Measurements from ENCODE around the gene AFF1. TPM values are rescaled to one million over a fixed set of nuclear protein-coding genes. Genes with fewer than 3 reads are reported as not detected.
"Not testable (repeated sequence)": the region's sequence is repeated elsewhere in the genome, so short reads cannot be mapped to it uniquely, and the experiment has no call there.

The AFF1 gene
- total RNA-seq, 1 donor from 2014 or later, result 58.2 TPM

DNA sequence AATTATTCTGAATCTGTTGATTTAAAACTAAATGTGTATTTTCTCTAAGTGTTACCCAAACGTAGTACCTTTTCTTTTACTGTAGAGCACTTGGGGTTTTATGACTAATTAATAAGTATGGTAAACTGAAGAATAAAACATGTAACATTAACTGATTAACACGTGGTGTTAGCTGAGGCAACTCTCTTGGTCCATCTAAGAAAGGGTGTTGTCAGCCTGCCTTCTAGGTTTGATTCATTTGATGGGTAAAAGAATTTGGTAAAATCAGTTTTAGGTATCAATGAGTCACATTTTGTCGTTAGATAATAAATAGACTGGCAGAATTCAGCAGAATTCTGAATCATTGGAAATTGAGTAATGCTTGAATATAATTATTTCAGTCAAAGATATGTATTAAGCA lies 99.7 kb downstream of the AFF1 start:
- H3K4me1 ChIP-seq (ENCODE audit: insufficient read depth, low read length), result peaks cover 45% of the 10 kb centered on the region
- FAIRE-seq (peak; percentile 9), DNase-seq (ENCODE audit: low read depth) (no peak)
- H3K36me3 ChIP-seq (ENCODE audit: insufficient read depth, low read length), result no peaks in the 10 kb centered on the region
- Mint-ChIP-seq H3K4me3 (ENCODE audit: unreplicated experiment) (no peak overlapping the region), H3K4me1 (ENCODE audit: low read depth, unreplicated experiment) (peaks cover 39% of the 10 kb centered on the region), H3K27ac (ENCODE audit: unreplicated experiment) (peak overlapping the region; percentile 21), H3K36me3 (ENCODE audit: low read depth, unreplicated experiment) (no peaks in the 10 kb centered on the region), H3K9me3 (ENCODE audit: unreplicated experiment) (no peaks in the 10 kb centered on the region), H3K27me3 (ENCODE audit: low read depth, unreplicated experiment) (no peaks in the 10 kb centered on the region)
- TF ChIP-seq, protein P1, sequence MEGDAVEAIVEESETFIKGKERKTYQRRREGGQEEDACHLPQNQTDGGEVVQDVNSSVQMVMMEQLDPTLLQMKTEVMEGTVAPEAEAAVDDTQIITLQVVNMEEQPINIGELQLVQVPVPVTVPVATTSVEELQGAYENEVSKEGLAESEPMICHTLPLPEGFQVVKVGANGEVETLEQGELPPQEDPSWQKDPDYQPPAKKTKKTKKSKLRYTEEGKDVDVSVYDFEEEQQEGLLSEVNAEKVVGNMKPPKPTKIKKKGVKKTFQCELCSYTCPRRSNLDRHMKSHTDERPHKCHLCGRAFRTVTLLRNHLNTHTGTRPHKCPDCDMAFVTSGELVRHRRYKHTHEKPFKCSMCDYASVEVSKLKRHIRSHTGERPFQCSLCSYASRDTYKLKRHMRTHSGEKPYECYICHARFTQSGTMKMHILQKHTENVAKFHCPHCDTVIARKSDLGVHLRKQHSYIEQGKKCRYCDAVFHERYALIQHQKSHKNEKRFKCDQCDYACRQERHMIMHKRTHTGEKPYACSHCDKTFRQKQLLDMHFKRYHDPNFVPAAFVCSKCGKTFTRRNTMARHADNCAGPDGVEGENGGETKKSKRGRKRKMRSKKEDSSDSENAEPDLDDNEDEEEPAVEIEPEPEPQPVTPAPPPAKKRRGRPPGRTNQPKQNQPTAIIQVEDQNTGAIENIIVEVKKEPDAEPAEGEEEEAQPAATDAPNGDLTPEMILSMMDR (IDR thresholded peaks at IDR 0.05; ENCODE audit: insufficient read depth, low read depth, low read length), result no peak
- TF ChIP-seq EZH2 (IDR thresholded peaks at IDR 0.05; ENCODE audit: insufficient read depth, low read length), result no peak
- no peak overlapping the region for H2AFZ ChIP-seq (ENCODE audit: low read depth, low read length)
- H3K4me3 ChIP-seq (ENCODE audit: insufficient read depth, low read depth, low read length), result no peak overlapping the region
- no peak overlapping the region for H3K27ac ChIP-seq (ENCODE audit: low read depth, low read length)
- no peak overlapping the region for H3K9ac ChIP-seq (ENCODE audit: low read length)
- H3K27me3 ChIP-seq (ENCODE audit: insufficient read depth, low read length), result no peaks in the 10 kb centered on the region
- peaks cover 79% of the 10 kb centered on the region for H4K20me1 ChIP-seq (ENCODE audit: insufficient read depth, low read length)
- H3K79me2 ChIP-seq (ENCODE audit: insufficient read depth, low read length), result peaks cover 77% of the 10 kb centered on the region
- H3K4me2 ChIP-seq (ENCODE audit: low read length), result no peak overlapping the region
- no peaks in the 10 kb centered on the region for H3K9me3 ChIP-seq (ENCODE audit: insufficient read depth, low read depth, low read length)

DNA sequence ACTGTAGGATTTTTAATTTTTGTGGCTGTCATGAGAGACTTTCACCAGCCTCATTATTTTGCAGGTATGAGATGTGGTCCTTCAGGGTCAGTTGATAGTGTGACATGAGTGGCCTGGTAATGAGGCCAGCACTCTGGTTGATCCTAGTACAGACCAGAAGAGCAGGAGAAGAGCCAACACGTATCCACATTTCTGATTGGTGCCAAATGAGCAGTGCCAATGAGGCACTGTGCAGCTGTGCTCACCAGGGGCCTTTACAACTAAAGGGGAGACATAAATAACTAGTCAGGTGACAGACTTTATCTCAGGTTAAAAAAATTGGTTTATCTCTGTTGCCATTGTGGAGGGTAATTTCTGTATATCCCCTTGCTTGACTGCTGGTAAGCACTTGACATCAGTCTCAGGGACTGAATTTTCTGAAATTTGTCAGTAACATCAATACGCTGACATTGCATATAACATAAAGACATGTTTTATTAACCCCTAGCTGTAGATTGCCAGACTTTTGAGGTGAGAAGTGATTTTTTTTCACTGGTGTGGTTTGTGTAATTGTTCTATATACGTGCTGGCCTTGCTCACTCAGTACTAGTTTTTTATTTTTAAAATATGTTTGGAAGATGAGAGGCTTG lies 101.2 kb downstream of the AFF1 start:
- H3K27me3 Mint-ChIP-seq (ENCODE audit: low read depth, unreplicated experiment), result no peaks in the 10 kb centered on the region
- no peak overlapping the region for H3K27ac ChIP-seq (ENCODE audit: low read depth, low read length)
- peak overlapping the region; percentile 28 for H3K4me3 Mint-ChIP-seq (ENCODE audit: unreplicated experiment)
- peaks cover 79% of the 10 kb centered on the region for H3K79me2 ChIP-seq (ENCODE audit: insufficient read depth, low read length)
- no peaks in the 10 kb centered on the region for H3K36me3 Mint-ChIP-seq (ENCODE audit: low read depth, unreplicated experiment)
- H3K4me1 Mint-ChIP-seq (ENCODE audit: low read depth, unreplicated experiment), result peaks cover 39% of the 10 kb centered on the region
- H3K27me3 ChIP-seq (ENCODE audit: insufficient read depth, low read length), result no peaks in the 10 kb centered on the region
- H3K9me3 Mint-ChIP-seq (ENCODE audit: unreplicated experiment), result no peaks in the 10 kb centered on the region
- no peaks in the 10 kb centered on the region for H3K9me3 ChIP-seq (ENCODE audit: insufficient read depth, low read depth, low read length)
- H4K20me1 ChIP-seq (ENCODE audit: insufficient read depth, low read length), result peaks cover 70% of the 10 kb centered on the region
- H2AFZ ChIP-seq (ENCODE audit: low read depth, low read length), result no peak overlapping the region
- H3K27ac Mint-ChIP-seq (ENCODE audit: unreplicated experiment), result no peak overlapping the region
- TF ChIP-seq, protein P1 (IDR thresholded peaks at IDR 0.05; ENCODE audit: insufficient read depth, low read depth, low read length), result no peak
- TF ChIP-seq EZH2 (IDR thresholded peaks at IDR 0.05; ENCODE audit: insufficient read depth, low read length), result no peak
- FAIRE-seq, result no peak
- peaks cover 41% of the 10 kb centered on the region for H3K4me1 ChIP-seq (ENCODE audit: insufficient read depth, low read length)
- no peaks in the 10 kb centered on the region for H3K36me3 ChIP-seq (ENCODE audit: insufficient read depth, low read length)
- no peak overlapping the region for H3K4me2 ChIP-seq (ENCODE audit: low read length)
- DNase-seq (ENCODE audit: low read depth), result no peak
- no peak overlapping the region for H3K4me3 ChIP-seq (ENCODE audit: insufficient read depth, low read depth, low read length)
- H3K9ac ChIP-seq (ENCODE audit: low read length), result no peak overlapping the region

DNA sequence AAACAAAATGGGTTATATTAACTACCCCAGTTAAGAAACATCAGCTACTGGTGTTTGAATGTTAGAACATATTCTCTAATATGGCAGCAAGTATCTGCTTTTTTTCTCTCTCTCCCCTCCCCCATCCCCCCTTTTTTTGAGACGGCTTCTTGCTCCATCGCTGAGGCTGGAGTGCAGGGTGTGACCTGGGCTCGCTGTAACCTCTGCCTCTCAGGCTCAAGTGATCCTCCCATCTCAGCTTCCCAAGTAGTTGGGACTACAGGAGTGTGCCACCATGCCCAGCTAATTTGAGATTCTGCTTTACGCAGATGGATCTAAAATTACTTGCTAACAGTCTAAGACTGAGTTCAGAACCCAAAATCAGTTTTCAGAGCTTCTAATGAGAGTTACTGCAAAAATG lies 101.9 kb downstream of the AFF1 start:
- Histone ChIP-seq H3K9me3 (ENCODE audit: insufficient read depth, low read depth, low read length) (no peaks in the 10 kb centered on the region), H3K4me2 (ENCODE audit: low read length) (no peak overlapping the region), H4K20me1 (ENCODE audit: insufficient read depth, low read length) (peaks cover 70% of the 10 kb centered on the region), H3K27me3 (ENCODE audit: insufficient read depth, low read length) (no peaks in the 10 kb centered on the region), H3K4me1 (ENCODE audit: insufficient read depth, low read length) (peaks cover 39% of the 10 kb centered on the region), H3K36me3 (ENCODE audit: insufficient read depth, low read length) (no peaks in the 10 kb centered on the region), H3K27ac (ENCODE audit: low read depth, low read length) (no peak overlapping the region), H3K4me3 (ENCODE audit: insufficient read depth, low read depth, low read length) (no peak overlapping the region), H3K79me2 (ENCODE audit: insufficient read depth, low read length) (peaks cover 79% of the 10 kb centered on the region), H3K9ac (ENCODE audit: low read length) (no peak overlapping the region), H2AFZ (ENCODE audit: low read depth, low read length) (no peak overlapping the region)
- H3K36me3 Mint-ChIP-seq (ENCODE audit: low read depth, unreplicated experiment), result no peaks in the 10 kb centered on the region
- no peak overlapping the region for H3K27ac Mint-ChIP-seq (ENCODE audit: unreplicated experiment)
- TF ChIP-seq EZH2 (IDR thresholded peaks at IDR 0.05; ENCODE audit: insufficient read depth, low read length), result no peak
- no peak for DNase-seq (ENCODE audit: low read depth)
- peaks cover 44% of the 10 kb centered on the region for H3K4me1 Mint-ChIP-seq (ENCODE audit: low read depth, unreplicated experiment)
- no peak overlapping the region for H3K4me3 Mint-ChIP-seq (ENCODE audit: unreplicated experiment)
- no peak for FAIRE-seq
- no peaks in the 10 kb centered on the region for H3K27me3 Mint-ChIP-seq (ENCODE audit: low read depth, unreplicated experiment)
- no peaks in the 10 kb centered on the region for H3K9me3 Mint-ChIP-seq (ENCODE audit: unreplicated experiment)

DNA sequence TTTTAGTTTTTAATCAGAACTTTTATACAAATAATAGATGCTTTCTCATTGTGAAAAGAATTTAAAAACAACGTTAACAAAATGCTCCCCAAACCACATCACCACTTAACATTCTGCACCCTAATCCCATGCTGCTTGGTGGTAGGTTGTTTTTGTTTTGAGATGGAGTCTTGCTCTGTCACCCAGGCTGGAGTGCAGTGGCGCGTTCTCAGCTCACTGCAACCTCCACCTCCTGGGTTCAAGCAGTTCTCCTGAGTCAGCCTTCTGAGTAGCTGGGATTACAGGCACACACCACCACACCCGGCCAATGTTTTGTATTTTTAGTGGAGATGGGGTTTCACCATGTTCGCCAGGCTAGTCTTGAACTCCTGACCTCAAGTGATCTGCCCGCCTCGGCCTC lies 102.4 kb downstream of the AFF1 start:
- not testable (repeated sequence) for DNase-seq (ENCODE audit: low read depth); H3K27ac Mint-ChIP-seq (ENCODE audit: unreplicated experiment); H3K27me3 ChIP-seq (ENCODE audit: insufficient read depth, low read length); H3K4me3 ChIP-seq (ENCODE audit: insufficient read depth, low read depth, low read length); H3K9ac ChIP-seq (ENCODE audit: low read length); H3K36me3 Mint-ChIP-seq (ENCODE audit: low read depth, unreplicated experiment); H3K9me3 Mint-ChIP-seq (ENCODE audit: unreplicated experiment); H2AFZ ChIP-seq (ENCODE audit: low read depth, low read length); H3K27me3 Mint-ChIP-seq (ENCODE audit: low read depth, unreplicated experiment); H3K27ac ChIP-seq (ENCODE audit: low read depth, low read length); H3K36me3 ChIP-seq (ENCODE audit: insufficient read depth, low read length); H3K9me3 ChIP-seq (ENCODE audit: insufficient read depth, low read depth, low read length); FAIRE-seq
- peaks cover 75% of the 10 kb centered on the region for H3K79me2 ChIP-seq (ENCODE audit: insufficient read depth, low read length)
- Mint-ChIP-seq H3K4me3 (ENCODE audit: unreplicated experiment) (peak overlapping the region; percentile 41), H3K4me1 (ENCODE audit: low read depth, unreplicated experiment) (peaks cover 47% of the 10 kb centered on the region)
- H3K4me1 ChIP-seq (ENCODE audit: insufficient read depth, low read length), result peaks cover 39% of the 10 kb centered on the region
- peak overlapping the region; percentile 5 for H3K4me2 ChIP-seq (ENCODE audit: low read length)
- H4K20me1 ChIP-seq (ENCODE audit: insufficient read depth, low read length), result peaks cover 69% of the 10 kb centered on the region
